ENCODE data around the gene GRIA4.

GRIA4 gene

DNA sequence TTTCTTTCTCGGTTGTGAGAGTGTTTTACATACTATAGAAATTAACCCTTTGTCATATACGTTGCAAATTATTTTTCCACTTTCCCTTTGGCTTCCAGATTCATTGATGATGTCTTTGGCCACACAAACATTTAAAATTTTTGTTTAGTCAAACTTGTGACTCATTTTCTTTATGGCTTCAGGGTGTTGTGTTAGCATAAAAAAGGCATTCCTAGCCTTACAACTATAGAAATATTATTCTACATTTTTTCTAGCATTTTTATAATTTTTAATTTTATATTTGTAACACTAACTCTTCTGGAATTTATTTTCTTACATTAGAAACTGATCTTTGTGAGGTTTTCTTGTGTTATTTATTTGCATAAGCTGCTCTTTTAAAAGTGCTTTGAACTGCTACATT is 12.1 kb downstream of the GRIA4 start:
- TF ChIP-seq TAF1 (IDR thresholded peaks at IDR 0.05; ENCODE audit: low read depth, low read length) (no peak), POU2F2 (IDR thresholded peaks at IDR 0.05; ENCODE audit: low read depth, low read length) (no peak), POLR2A (IDR thresholded peaks at IDR 0.05; ENCODE audit: low read depth, low read length) (no peak), PAX5 (IDR thresholded peaks at IDR 0.05; ENCODE audit: insufficient read depth, low read length, severe bottlenecking) (no peak), SPI1 (IDR thresholded peaks at IDR 0.05; ENCODE audit: low read depth, low read length) (no peak), POLR2AphosphoS5 (IDR thresholded peaks at IDR 0.05; ENCODE audit: low read depth, low read length) (no peak)
- no peak for FAIRE-seq
- no peak for DNase-seq (ENCODE audit: insufficient read length, low spot score)

DNA sequence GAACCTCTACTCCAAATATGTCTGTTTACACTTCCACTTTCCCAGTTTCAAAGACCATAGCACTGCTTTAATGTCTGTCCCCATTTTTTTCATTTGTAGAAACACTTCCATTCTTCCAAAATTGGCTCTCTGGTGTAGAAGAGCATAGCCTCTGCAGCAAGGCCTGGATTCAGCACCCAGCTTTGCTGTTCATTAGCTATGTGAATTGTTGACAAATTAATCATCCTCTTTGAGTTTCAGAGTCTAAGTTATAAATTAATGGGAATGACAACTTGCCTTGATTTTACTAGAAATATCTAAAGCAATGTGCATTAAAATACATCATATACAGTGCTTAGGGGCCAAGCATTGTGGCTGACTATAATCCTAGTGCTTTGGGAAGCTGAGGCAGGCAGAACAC is 22.4 kb downstream of the GRIA4 start:
- no peak for TF ChIP-seq SPI1 (IDR thresholded peaks at IDR 0.05; ENCODE audit: low read depth, low read length)
- TF ChIP-seq PAX5 (IDR thresholded peaks at IDR 0.05; ENCODE audit: insufficient read depth, low read length, severe bottlenecking), result no peak
- TF ChIP-seq POU2F2 (IDR thresholded peaks at IDR 0.05; ENCODE audit: low read depth, low read length), result no peak
- TF ChIP-seq TAF1 (IDR thresholded peaks at IDR 0.05; ENCODE audit: low read depth, low read length), result no peak
- TF ChIP-seq POLR2AphosphoS5 (IDR thresholded peaks at IDR 0.05; ENCODE audit: low read depth, low read length), result no peak
- no peak for TF ChIP-seq POLR2A (IDR thresholded peaks at IDR 0.05; ENCODE audit: low read depth, low read length)
- DNase-seq (ENCODE audit: insufficient read length, low spot score) (no peak), FAIRE-seq (no peak)

DNA sequence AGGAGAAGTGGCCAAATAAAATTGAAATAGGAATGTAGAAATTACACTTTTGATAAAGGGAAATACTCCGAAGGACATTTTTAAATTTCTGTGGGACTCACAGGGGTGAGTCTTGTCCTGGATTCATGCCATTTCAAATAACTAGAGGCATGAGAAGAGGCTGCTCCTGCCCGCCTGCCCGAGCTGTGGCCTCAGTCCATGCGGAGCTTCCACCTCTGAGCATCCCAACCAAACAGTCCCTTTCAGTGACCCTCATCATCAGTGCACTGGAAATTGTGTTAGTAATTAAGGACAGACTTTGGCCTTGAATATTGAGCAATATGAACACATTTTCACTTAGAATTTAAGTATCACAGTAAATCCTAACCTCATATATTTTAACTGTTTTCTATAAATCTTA is 25.6 kb downstream of the GRIA4 start:
- TF ChIP-seq PAX5 (IDR thresholded peaks at IDR 0.05; ENCODE audit: insufficient read depth, low read length, severe bottlenecking), result no peak
- TF ChIP-seq TAF1 (IDR thresholded peaks at IDR 0.05; ENCODE audit: low read depth, low read length), result no peak
- TF ChIP-seq POLR2AphosphoS5 (IDR thresholded peaks at IDR 0.05; ENCODE audit: low read depth, low read length), result no peak
- no peak for TF ChIP-seq POLR2A (IDR thresholded peaks at IDR 0.05; ENCODE audit: low read depth, low read length)
- TF ChIP-seq SPI1 (IDR thresholded peaks at IDR 0.05; ENCODE audit: low read depth, low read length), result no peak
- TF ChIP-seq POU2F2 (IDR thresholded peaks at IDR 0.05; ENCODE audit: low read depth, low read length), result no peak
- FAIRE-seq (no peak), DNase-seq (ENCODE audit: insufficient read length, low spot score) (no peak)

DNA sequence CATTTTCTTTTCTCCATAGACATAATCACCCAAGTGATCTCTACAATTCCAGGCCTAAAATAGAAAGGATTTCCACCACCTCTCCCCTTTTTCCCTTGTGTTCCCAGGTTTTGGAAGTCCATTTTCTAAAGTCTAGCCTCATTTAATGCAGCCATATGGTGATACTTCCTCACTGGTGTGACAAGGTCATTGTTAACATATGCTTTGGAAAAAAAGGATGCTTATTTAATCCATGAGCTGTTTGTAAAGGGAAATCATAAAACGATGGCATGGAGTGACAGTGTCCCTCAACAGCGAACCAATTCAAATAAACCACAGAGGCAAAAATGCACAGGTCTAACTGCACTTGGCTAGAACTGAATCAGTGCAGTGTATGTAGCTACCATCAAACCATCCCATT is 26.6 kb downstream of the GRIA4 start:
- TF ChIP-seq TAF1 (IDR thresholded peaks at IDR 0.05; ENCODE audit: low read depth, low read length) (no peak), SPI1 (IDR thresholded peaks at IDR 0.05; ENCODE audit: low read depth, low read length) (no peak), POU2F2 (IDR thresholded peaks at IDR 0.05; ENCODE audit: low read depth, low read length) (no peak), POLR2AphosphoS5 (IDR thresholded peaks at IDR 0.05; ENCODE audit: low read depth, low read length) (no peak)
- no peak for DNase-seq (ENCODE audit: insufficient read length, low spot score)
- FAIRE-seq, result no peak

GRCh38 chr11:105639527-105639926 is 29.7 kb downstream of the GRIA4 start:
- no peak for TF ChIP-seq POU2F2 (IDR thresholded peaks at IDR 0.05; ENCODE audit: low read depth, low read length)
- TF ChIP-seq SPI1 (IDR thresholded peaks at IDR 0.05; ENCODE audit: low read depth, low read length), result no peak
- no peak for TF ChIP-seq PAX5 (IDR thresholded peaks at IDR 0.05; ENCODE audit: insufficient read depth, low read length, severe bottlenecking)
- no peak for TF ChIP-seq POLR2AphosphoS5 (IDR thresholded peaks at IDR 0.05; ENCODE audit: low read depth, low read length)
- no peak for TF ChIP-seq POLR2A (IDR thresholded peaks at IDR 0.05; ENCODE audit: low read depth, low read length)
- TF ChIP-seq TAF1 (IDR thresholded peaks at IDR 0.05; ENCODE audit: low read depth, low read length), result no peak
- FAIRE-seq, result no peak
- DNase-seq (ENCODE audit: insufficient read length, low spot score), result no peak

- DNase-seq (ENCODE audit: insufficient read length, low spot score) (no peak), FAIRE-seq (no peak)
- TF ChIP-seq SPI1 (IDR thresholded peaks at IDR 0.05; ENCODE audit: low read depth, low read length) (no peak), POLR2A (IDR thresholded peaks at IDR 0.05; ENCODE audit: low read depth, low read length) (no peak), PAX5 (IDR thresholded peaks at IDR 0.05; ENCODE audit: insufficient read depth, low read length, severe bottlenecking) (no peak), POU2F2 (IDR thresholded peaks at IDR 0.05; ENCODE audit: low read depth, low read length) (no peak)
These were observed 31.6 kb downstream of the GRIA4 start for GRCh38 chr11:105641433-105641832.

DNA sequence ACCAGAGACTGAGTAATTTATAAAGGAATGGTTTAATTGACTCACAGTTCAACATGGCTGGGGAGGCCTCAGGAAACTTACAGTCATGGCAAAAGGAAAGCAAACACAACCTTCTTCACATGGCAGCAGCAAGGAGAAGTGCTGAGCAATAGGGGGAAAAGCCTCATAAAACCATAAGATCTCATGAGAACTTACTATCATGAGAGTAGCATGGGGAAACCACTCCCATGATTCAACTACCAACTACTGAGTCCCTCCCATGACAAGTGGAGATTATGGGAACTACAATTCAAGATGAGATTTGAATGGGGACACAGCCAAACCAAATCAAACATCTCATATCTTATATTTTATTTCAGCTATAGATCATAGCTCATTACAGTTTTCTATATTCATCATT is 33.0 kb downstream of the GRIA4 start:
- DNase-seq (ENCODE audit: insufficient read length, low spot score), result no peak
- TF ChIP-seq SPI1 (IDR thresholded peaks at IDR 0.05; ENCODE audit: low read depth, low read length), result no peak
- no peak for TF ChIP-seq POU2F2 (IDR thresholded peaks at IDR 0.05; ENCODE audit: low read depth, low read length)
- no peak for TF ChIP-seq POLR2A (IDR thresholded peaks at IDR 0.05; ENCODE audit: low read depth, low read length)
- no peak for TF ChIP-seq POLR2AphosphoS5 (IDR thresholded peaks at IDR 0.05; ENCODE audit: low read depth, low read length)
- no peak for TF ChIP-seq PAX5 (IDR thresholded peaks at IDR 0.05; ENCODE audit: insufficient read depth, low read length, severe bottlenecking)
- no peak for TF ChIP-seq TAF1 (IDR thresholded peaks at IDR 0.05; ENCODE audit: low read depth, low read length)
- no peak for FAIRE-seq

DNA sequence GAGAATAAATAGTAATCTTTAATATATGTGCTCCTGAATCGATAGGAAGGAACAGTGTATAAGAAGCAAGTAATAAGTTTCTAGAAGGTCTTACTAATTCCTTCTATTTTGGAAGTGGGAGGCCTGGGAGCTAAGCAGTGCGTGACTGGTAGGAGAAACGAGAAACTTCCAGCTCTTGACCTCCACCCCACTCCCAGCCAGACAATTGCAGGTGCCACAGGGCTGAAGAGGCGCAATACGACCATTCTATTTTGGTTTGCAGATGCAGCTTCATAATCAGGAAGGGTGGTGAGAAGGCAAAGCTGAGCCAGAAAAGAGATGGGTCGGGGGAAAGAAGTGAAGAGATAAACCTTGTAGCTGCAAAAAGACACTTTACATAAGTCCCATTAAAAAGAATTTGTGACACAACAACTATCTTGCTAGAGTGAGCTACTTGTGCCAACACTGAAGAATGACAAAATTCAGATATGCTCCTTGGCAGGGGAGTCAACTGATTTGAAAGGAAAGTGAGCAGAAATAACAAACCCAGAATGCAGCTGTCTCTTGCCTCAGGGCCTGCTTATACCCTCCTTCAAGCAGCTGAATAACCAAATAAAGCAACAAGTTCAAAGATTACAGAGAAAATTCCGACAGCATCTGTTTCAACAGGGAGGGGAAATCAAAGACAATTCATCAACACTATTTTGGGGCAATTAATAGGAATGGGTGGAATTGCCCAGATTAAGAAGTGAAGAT is 35.1 kb downstream of the GRIA4 start:
- DNase-seq (ENCODE audit: insufficient read length, low spot score) (no peak), FAIRE-seq (no peak)
- TF ChIP-seq SPI1 (IDR thresholded peaks at IDR 0.05; ENCODE audit: low read depth, low read length) (no peak), POLR2A (IDR thresholded peaks at IDR 0.05; ENCODE audit: low read depth, low read length) (no peak), POU2F2 (IDR thresholded peaks at IDR 0.05; ENCODE audit: low read depth, low read length) (no peak), PAX5 (IDR thresholded peaks at IDR 0.05; ENCODE audit: insufficient read depth, low read length, severe bottlenecking) (no peak), POLR2AphosphoS5 (IDR thresholded peaks at IDR 0.05; ENCODE audit: low read depth, low read length) (no peak), TAF1 (IDR thresholded peaks at IDR 0.05; ENCODE audit: low read depth, low read length) (no peak)

DNA sequence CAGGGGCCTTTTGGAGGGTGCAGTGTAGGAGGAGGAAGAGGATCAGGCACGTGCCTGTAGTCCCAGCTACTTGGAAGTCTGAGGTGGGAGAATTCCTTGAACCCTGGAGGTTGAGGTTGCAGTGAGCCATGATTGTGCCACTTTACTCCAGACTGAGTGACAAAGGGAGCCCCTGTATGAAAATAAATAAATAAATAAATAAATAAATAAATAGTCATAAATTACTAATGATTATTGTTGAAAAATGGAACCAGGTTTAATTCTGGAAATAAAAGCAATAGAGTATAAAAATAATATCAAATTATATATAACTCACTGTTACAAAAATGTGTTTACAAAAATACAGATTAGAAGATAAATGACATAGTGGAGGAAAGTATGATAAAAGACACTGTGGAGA is 37.9 kb downstream of the GRIA4 start:
- DNase-seq (ENCODE audit: insufficient read length, low spot score) (no peak), FAIRE-seq (no peak)
- TF ChIP-seq POLR2A (IDR thresholded peaks at IDR 0.05; ENCODE audit: low read depth, low read length) (no peak), POU2F2 (IDR thresholded peaks at IDR 0.05; ENCODE audit: low read depth, low read length) (no peak)

GRCh38 chr11:105648762-105649161 is 38.9 kb downstream of the GRIA4 start:
- FAIRE-seq, result no peak
- no peak for DNase-seq (ENCODE audit: insufficient read length, low spot score)
- no peak for TF ChIP-seq POLR2A (IDR thresholded peaks at IDR 0.05; ENCODE audit: low read depth, low read length)
- TF ChIP-seq SPI1 (IDR thresholded peaks at IDR 0.05; ENCODE audit: low read depth, low read length), result no peak
- TF ChIP-seq POU2F2 (IDR thresholded peaks at IDR 0.05; ENCODE audit: low read depth, low read length), result no peak
- TF ChIP-seq POLR2AphosphoS5 (IDR thresholded peaks at IDR 0.05; ENCODE audit: low read depth, low read length), result no peak
- no peak for TF ChIP-seq PAX5 (IDR thresholded peaks at IDR 0.05; ENCODE audit: insufficient read depth, low read length, severe bottlenecking)
- no peak for TF ChIP-seq TAF1 (IDR thresholded peaks at IDR 0.05; ENCODE audit: low read depth, low read length)
